ENCODE data around the gene PRCD.
"Not testable (repeated sequence)": the region's sequence is repeated elsewhere in the genome, so short reads cannot be mapped to it uniquely, and the experiment has no call there.

Gene PRCD

GRCh38 chr17:76564991-76565727 is 25.3 kb downstream of the PRCD start:
- H3K36me3 ChIP-seq (ENCODE audit: insufficient read depth, low read depth, low read length) = peaks cover 62% of the 10 kb centered on the region
- not testable (repeated sequence) for H3K4me3 ChIP-seq (ENCODE audit: low read length); H3K27me3 ChIP-seq (ENCODE audit: insufficient read depth, low read length); H3K4me1 ChIP-seq (ENCODE audit: insufficient read depth, low read length); H3K9me3 ChIP-seq (ENCODE audit: insufficient read depth, low read depth, low read length); H3K27ac ChIP-seq (ENCODE audit: low read length); H3K9ac ChIP-seq (ENCODE audit: low read depth, low read length)

DNA sequence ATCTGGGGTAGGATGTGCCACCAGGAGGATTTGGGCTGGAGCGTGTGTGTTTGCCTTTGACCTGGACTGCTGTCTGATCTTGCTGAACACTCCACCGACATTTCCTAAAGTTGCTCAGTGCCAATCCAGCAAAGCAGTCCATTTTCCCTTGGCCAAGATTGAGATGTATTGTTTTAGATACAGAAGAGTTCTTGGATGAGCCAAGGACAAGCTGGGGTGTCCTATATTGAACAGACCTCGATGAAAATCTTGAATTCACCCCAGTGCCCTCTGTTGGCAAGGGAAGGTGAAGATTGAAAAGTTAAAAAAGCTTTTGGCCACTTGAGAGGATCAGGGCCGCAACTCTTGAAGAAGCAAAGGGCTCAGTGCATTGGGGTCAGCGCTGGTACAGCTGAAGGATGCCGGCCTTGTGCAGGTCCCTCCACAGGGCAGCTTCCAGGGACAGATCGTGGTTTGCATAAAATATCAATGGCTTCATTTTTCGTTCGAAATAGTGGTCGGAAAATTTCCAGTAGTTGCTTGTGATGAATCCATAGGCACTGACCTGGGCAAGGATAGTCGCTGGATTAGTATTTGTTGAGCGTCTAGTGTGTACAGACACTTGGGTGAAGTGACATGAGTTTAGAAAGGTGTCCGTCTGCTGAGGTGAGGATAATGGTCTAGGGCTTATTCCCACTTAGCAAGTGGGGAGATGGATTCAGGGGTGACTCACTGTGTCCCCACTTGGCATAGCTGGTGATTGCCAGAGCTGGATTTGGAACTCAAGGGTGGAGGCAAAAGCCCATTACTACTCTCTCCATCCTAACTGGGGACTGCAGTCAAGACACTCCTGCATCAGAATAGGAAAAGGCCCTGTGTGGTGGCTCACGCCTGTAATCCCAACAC is 26.1 kb downstream of the PRCD start:
- H3K9ac ChIP-seq (ENCODE audit: low read depth, low read length) = no peak overlapping the region
- H3K27ac ChIP-seq (ENCODE audit: low read length) = no peak overlapping the region
- H3K36me3 ChIP-seq (ENCODE audit: insufficient read depth, low read depth, low read length) = peaks cover 54% of the 10 kb centered on the region
- H3K27me3 ChIP-seq (ENCODE audit: insufficient read depth, low read length) = no peaks in the 10 kb centered on the region
- no peaks in the 10 kb centered on the region for H3K9me3 ChIP-seq (ENCODE audit: insufficient read depth, low read depth, low read length)
- H3K4me1 ChIP-seq (ENCODE audit: insufficient read depth, low read length) = peaks cover 6% of the 10 kb centered on the region; the same call in 1 of the 2 replicates
- no peak overlapping the region for H3K4me3 ChIP-seq (ENCODE audit: low read length)

DNA sequence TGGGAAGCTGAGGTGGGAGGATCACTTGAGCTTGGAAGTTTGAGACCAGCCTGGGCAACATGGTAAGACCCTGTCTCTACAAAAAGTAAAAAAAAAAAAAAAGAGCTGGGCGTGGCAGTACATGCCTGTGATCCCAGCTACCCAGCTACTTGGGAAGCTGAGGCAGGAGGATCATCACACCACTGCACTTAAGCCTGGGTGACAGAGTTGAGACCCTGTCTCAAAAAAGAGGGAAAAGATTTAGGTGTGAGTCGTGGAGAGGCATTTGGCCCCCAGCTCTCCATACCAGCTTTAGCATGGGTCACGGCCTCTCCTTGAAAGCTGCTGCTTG is 26.7 kb downstream of the PRCD start:
- H3K27me3 ChIP-seq (ENCODE audit: insufficient read depth, low read length) = no peaks in the 10 kb centered on the region
- no peaks in the 10 kb centered on the region for H3K9me3 ChIP-seq (ENCODE audit: insufficient read depth, low read depth, low read length)
- H3K27ac ChIP-seq (ENCODE audit: low read length) = no peak overlapping the region
- no peak overlapping the region for H3K4me3 ChIP-seq (ENCODE audit: low read length)
- peaks cover 48% of the 10 kb centered on the region for H3K36me3 ChIP-seq (ENCODE audit: insufficient read depth, low read depth, low read length)
- H3K4me1 ChIP-seq (ENCODE audit: insufficient read depth, low read length) = peaks cover 6% of the 10 kb centered on the region; the same call in 1 of the 2 replicates
- H3K9ac ChIP-seq (ENCODE audit: low read depth, low read length) = no peak overlapping the region

GRCh38 chr17:76566988-76567431 is 27.2 kb downstream of the PRCD start:
- no peaks in the 10 kb centered on the region for H3K27me3 ChIP-seq (ENCODE audit: insufficient read depth, low read length)
- H3K9ac ChIP-seq (ENCODE audit: low read depth, low read length) = no peak overlapping the region
- peaks cover 4% of the 10 kb centered on the region; the same call in 1 of the 2 replicates for H3K4me1 ChIP-seq (ENCODE audit: insufficient read depth, low read length)
- H3K4me3 ChIP-seq (ENCODE audit: low read length) = no peak overlapping the region
- no peak overlapping the region for H3K27ac ChIP-seq (ENCODE audit: low read length)
- peaks cover 43% of the 10 kb centered on the region for H3K36me3 ChIP-seq (ENCODE audit: insufficient read depth, low read depth, low read length)
- no peaks in the 10 kb centered on the region for H3K9me3 ChIP-seq (ENCODE audit: insufficient read depth, low read depth, low read length)

DNA sequence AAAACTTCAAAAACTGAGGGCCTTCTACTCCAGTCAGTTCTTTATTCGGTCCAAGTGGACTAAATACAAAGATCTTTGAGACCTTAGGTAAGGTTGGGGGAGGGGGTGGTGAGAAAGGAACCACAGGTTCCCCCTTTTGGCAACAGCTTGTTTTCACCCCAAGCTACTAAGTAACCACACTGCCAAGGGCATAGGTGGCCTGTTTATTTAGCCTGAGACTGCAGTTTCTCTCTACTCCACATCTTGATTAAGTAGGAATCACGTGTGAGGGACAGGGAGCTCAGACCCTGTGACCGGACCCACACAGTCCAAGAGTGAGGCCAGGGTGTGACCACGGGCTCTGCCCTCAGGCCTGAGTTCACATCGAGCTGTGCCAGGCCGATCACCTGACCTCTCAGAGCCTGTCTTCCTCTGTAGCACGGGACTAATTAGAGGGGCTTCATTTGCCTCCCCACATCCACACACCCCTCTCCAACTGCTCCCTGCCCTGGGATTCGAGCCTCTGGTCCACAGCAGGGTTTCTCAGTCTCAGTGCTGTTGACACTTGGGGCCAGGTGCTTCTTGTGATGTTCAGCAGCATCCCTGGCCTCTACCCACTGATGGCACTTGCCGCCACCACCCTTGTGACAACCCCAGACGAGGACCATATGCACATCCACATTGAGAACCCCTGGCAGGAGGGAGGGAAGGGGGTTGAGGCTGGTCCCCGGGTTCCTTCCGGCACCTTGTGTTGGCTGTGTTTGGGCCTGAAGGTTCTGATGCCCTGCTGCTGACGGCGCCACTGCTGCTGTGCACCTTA is 28.0 kb downstream of the PRCD start:
- no peak overlapping the region for H3K27ac ChIP-seq (ENCODE audit: low read length)
- peaks cover 37% of the 10 kb centered on the region for H3K36me3 ChIP-seq (ENCODE audit: insufficient read depth, low read depth, low read length)
- H3K27me3 ChIP-seq (ENCODE audit: insufficient read depth, low read length) = no peaks in the 10 kb centered on the region
- no peak overlapping the region for H3K9ac ChIP-seq (ENCODE audit: low read depth, low read length)
- no peaks in the 10 kb centered on the region for H3K9me3 ChIP-seq (ENCODE audit: insufficient read depth, low read depth, low read length)
- no peak overlapping the region for H3K4me3 ChIP-seq (ENCODE audit: low read length)
- peaks cover 3% of the 10 kb centered on the region; the same call in 1 of the 2 replicates for H3K4me1 ChIP-seq (ENCODE audit: insufficient read depth, low read length)

GRCh38 chr17:76568811-76569221 is 29.0 kb downstream of the PRCD start:
- Histone ChIP-seq H3K9ac (ENCODE audit: low read depth, low read length) (no peak overlapping the region), H3K27ac (ENCODE audit: low read length) (no peak overlapping the region), H3K27me3 (ENCODE audit: insufficient read depth, low read length) (no peaks in the 10 kb centered on the region), H3K9me3 (ENCODE audit: insufficient read depth, low read depth, low read length) (no peaks in the 10 kb centered on the region), H3K4me1 (ENCODE audit: insufficient read depth, low read length) (peaks cover 3% of the 10 kb centered on the region; the same call in 1 of the 2 replicates), H3K4me3 (ENCODE audit: low read length) (no peak overlapping the region), H3K36me3 (ENCODE audit: insufficient read depth, low read depth, low read length) (peaks cover 30% of the 10 kb centered on the region)

DNA sequence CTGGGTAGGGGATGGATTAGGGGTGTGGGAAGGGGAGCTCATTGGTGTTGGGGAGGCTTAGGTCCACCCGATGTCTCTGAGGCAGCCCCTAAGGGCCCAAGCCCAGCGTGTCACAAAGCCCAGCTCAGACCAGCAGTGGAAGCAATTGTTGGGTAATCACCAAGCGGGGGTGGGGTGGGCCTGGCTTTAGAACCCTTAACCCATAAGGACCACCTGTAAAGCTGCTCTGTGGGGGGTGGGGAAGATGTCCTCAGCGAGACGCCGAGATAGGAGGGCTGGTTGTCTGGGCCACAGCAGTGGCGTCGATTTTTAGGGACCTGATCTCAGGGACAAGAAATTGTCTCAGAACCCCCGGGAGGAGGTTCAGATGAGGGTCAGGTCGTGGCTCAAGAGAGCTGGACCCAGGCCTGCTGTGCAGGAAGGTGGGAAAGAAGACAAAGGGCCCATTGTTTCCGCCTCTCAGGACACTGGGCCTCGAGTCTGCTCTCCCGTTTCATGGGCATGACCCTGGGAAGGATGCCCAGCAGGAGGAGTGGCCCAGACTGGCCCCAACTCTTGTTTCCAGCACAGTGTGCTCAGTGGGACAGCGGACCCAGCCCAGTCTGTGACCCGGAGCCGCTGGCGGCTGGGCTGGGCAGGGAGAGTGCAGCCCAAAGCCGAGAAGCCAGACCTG is 29.9 kb downstream of the PRCD start:
- peaks cover 3% of the 10 kb centered on the region; the same call in 1 of the 2 replicates for H3K4me1 ChIP-seq (ENCODE audit: insufficient read depth, low read length)
- no peak overlapping the region for H3K9ac ChIP-seq (ENCODE audit: low read depth, low read length)
- H3K27me3 ChIP-seq (ENCODE audit: insufficient read depth, low read length) = no peaks in the 10 kb centered on the region
- H3K4me3 ChIP-seq (ENCODE audit: low read length) = no peak overlapping the region
- no peak overlapping the region for H3K27ac ChIP-seq (ENCODE audit: low read length)
- no peaks in the 10 kb centered on the region for H3K9me3 ChIP-seq (ENCODE audit: insufficient read depth, low read depth, low read length)
- H3K36me3 ChIP-seq (ENCODE audit: insufficient read depth, low read depth, low read length) = peaks cover 22% of the 10 kb centered on the region

GRCh38 chr17:76570457-76570856 is 30.6 kb downstream of the PRCD start:
- Histone ChIP-seq H3K4me3 (ENCODE audit: low read length) (no peak overlapping the region), H3K4me1 (ENCODE audit: insufficient read depth, low read length) (peaks cover 3% of the 10 kb centered on the region; the same call in 1 of the 2 replicates), H3K9ac (ENCODE audit: low read depth, low read length) (no peak overlapping the region), H3K9me3 (ENCODE audit: insufficient read depth, low read depth, low read length) (no peaks in the 10 kb centered on the region), H3K36me3 (ENCODE audit: insufficient read depth, low read depth, low read length) (peaks cover 15% of the 10 kb centered on the region), H3K27me3 (ENCODE audit: insufficient read depth, low read length) (no peaks in the 10 kb centered on the region), H3K27ac (ENCODE audit: low read length) (no peak overlapping the region)

DNA sequence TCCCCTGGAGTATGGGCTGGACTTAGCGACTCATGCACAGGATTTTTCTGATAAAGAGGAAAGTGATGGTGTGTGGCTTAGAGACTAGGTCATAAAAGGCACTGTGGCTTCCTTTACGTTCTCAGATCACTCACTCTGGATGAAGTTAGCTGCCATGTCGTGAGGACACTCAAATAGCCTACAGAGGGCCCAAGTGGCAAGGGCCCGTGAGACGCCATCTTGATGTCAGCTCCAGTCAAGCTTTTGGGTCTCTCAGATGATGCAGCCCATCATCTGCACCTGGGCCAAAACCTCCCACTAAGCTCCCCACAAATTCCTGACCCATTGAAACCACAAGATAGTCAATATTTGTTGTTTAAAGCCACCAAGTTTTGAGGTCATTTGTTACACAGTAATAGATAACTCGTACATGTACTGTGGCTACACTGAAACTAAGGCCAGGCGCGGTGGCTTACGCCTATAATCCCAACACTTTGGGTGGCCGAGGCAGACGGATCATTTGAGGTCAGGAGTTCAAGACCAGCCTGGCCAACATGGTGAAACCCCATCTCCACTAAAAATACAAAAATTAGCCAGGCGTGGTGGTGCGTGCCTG is 31.1 kb downstream of the PRCD start:
- peaks cover 10% of the 10 kb centered on the region for H3K36me3 ChIP-seq (ENCODE audit: insufficient read depth, low read depth, low read length)
- peaks cover 3% of the 10 kb centered on the region; the same call in 1 of the 2 replicates for H3K4me1 ChIP-seq (ENCODE audit: insufficient read depth, low read length)
- H3K9me3 ChIP-seq (ENCODE audit: insufficient read depth, low read depth, low read length) = no peaks in the 10 kb centered on the region
- H3K4me3 ChIP-seq (ENCODE audit: low read length) = no peak overlapping the region
- no peak overlapping the region for H3K27ac ChIP-seq (ENCODE audit: low read length)
- H3K27me3 ChIP-seq (ENCODE audit: insufficient read depth, low read length) = no peaks in the 10 kb centered on the region
- H3K9ac ChIP-seq (ENCODE audit: low read depth, low read length) = no peak overlapping the region

DNA sequence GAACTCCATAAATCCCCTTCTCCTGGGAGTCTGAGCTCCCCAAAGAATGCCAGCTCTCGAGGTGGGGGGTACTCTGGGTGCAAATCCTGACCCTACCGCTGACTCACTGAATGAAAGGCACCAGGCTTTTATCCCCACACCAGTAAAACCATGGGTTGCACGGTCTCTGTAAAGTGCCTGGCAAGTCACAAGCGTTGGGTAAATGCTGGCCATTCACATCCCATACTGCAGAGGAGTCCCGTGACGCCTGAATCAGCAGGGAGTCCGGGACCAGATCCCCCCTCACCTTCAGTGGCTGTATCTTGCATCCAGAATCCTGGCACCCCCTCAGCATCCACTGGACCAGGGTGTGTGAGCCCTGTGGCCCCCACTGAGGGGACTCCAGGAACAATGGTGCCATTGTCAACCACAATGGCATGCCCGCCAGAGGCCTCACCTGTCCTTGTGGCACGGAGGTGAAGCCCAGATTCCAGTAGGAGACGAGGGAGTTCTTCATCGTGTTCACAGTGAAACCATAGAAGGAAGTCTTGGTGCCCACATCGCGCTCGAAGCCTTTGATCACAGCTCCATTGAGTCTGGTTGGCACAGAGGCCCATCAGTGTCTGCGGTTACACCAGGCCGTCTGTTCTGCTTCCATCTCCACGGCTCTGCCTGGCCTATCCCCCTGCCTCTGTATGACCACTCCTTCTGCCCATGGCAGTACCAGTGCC is 32.5 kb downstream of the PRCD start:
- Histone ChIP-seq H3K4me1 (ENCODE audit: insufficient read depth, low read length) (peaks cover 3% of the 10 kb centered on the region; the same call in 1 of the 2 replicates), H3K4me3 (ENCODE audit: low read length) (no peak overlapping the region), H3K27ac (ENCODE audit: low read length) (no peak overlapping the region), H3K9me3 (ENCODE audit: insufficient read depth, low read depth, low read length) (no peaks in the 10 kb centered on the region), H3K36me3 (ENCODE audit: insufficient read depth, low read depth, low read length) (no peaks in the 10 kb centered on the region), H3K9ac (ENCODE audit: low read depth, low read length) (no peak overlapping the region), H3K27me3 (ENCODE audit: insufficient read depth, low read length) (no peaks in the 10 kb centered on the region)
